ENCODE data around the gene PDE6A. TPM values are rescaled to one million over a fixed set of nuclear protein-coding genes. Genes with fewer than 3 reads are reported as not detected.

The PDE6A gene
- total RNA-seq, 2 experiments from 2014 or later = not detected

DNA sequence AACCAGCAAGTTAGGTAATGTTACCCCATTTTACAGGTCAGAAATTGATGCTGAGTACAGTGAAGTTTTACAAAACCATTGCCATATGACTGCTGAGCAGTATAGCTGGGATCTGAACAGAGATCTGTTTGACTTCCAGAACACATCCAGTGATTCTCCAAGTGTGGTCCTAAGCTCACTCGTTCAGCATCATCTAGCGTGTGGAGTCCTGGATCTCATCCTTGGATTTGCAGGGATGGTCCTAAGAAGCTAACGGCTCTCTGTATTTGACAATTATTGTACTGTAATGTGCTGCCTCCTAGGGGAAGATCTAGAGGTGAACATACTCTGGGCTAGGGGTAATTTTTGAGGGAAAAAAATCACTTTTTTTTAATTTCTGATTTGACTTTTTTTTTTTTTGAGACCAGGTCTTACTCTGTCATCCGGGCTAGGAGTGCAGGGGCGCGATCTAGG is 17.4 kb upstream of the PDE6A start:
- ChIA-PET CTCF (interaction anchor here (1.0 to 2.1 kb wide), 7 partner anchors 9 to 258 kb away, joined by 3 to 8 read pairs (median 7); no protein-coding TSS in a partner anchor), POLR2A (no interaction called here)
- peak overlapping the region; percentile 83 for H3K4me3 Mint-ChIP-seq
- H3K36me3 Mint-ChIP-seq (ENCODE audit: low read depth) = peaks cover 5% of the 10 kb centered on the region
- H3K27me3 Mint-ChIP-seq = no peaks in the 10 kb centered on the region
- H3K27ac Mint-ChIP-seq = no peak overlapping the region
- peaks cover 3% of the 10 kb centered on the region for H3K9me3 Mint-ChIP-seq
- no peak for DNase-seq
- H3K4me1 Mint-ChIP-seq = peaks cover 32% of the 10 kb centered on the region

DNA sequence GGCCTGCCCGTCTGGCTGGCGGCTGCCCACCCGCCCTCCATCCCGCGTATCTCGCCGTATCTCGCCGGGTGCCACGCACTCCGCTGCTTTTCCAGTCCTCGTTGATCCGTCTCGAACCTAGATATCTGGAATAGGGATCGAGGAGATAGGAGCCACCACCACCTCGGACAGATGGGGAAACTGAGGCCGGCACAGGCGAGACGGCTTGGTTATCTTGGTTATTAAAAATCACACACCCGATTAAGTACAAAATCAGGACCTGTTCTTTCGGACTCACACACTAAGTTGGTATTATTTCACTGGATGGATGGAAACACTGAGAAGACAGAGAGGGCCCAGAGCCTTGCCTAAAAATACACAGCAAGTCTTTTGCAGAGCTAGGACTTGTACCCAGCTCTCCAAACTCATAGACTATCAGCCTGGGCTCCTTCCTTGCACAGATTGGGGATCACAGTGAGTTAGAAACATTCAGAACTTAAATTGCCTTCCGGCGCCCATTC is 16.6 kb upstream of the PDE6A start:
- H3K27ac Mint-ChIP-seq = peak overlapping the region; percentile 28
- ChIA-PET CTCF (interaction anchor here (1.5 to 2.1 kb wide), 4 partner anchors 9 to 130 kb away, joined by 5 to 8 read pairs (median 8); no protein-coding TSS in a partner anchor), POLR2A (no interaction called here)
- H3K27me3 Mint-ChIP-seq = no peaks in the 10 kb centered on the region
- H3K4me3 Mint-ChIP-seq = peak overlapping the region; percentile 83
- DNase-seq = no peak
- peaks cover 32% of the 10 kb centered on the region for H3K4me1 Mint-ChIP-seq
- peaks cover 5% of the 10 kb centered on the region for H3K36me3 Mint-ChIP-seq (ENCODE audit: low read depth)
- peaks cover 3% of the 10 kb centered on the region for H3K9me3 Mint-ChIP-seq

DNA sequence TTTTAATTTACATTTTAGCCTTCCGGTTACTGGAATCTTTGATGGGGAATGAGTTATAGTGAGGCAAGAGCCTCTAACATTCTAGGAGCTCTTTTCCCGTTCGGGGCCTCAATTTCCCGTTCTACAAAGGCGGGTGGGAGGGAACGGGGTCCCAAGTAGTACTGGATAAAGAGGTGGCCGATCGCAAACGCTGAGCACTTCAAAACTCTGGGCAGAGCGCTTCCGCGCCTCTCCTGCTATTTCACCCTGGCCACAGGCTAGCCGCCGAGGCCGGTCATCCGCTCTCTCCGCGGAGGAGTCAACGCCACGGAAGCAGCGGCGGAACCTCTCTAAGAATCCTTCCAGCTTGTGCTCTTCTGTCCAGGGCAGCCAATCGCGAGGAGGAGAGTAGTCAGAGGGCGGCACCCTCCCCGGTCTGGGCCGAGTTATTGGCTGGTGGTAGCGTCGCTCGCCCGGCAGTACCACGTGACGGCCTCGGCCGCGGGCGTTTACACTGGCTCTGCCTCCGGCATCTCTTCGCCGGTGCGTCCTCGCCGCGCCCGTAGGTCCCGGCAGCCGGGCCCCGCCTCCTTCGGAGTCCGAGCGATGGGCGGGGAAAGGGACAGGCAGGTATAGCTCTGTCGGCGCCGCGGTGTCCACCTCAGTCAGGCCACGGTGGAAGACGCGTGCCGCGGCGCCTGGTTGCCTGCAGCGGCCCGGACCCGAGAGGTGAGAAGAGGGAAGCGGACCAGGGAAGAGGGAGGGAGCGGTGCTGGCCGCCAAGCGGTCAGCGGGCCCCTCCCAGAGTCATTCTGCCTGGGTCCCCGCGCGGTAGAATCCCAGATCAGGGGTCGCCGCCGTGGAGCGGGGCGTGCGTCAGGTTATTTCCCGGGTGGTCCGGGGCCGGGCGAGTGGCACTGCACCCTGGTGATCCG is 15.9 kb upstream of the PDE6A start, which contains the start of gene SLC26A2:
Gene SLC26A2, plus strand, starts transcription at position 487 of the 914 bp plus-strand sequence. CDS start 16,895 bp downstream, outside the sequence.
- Mint-ChIP-seq H3K4me1 (peaks cover 32% of the 10 kb centered on the region), H3K36me3 (ENCODE audit: low read depth) (peaks cover 5% of the 10 kb centered on the region), H3K4me3 (peak within 1 kb of the TSS; percentile 83), H3K27me3 (no peaks in the 10 kb centered on the region), H3K9me3 (peaks cover 3% of the 10 kb centered on the region), H3K27ac (peak within 1 kb of the TSS; percentile 96)
- DNase-seq = peak; percentile 96
- CTCF ChIA-PET = interaction anchor here (0.5 to 2.0 kb wide), 9 partner anchors 10 to 398 kb away, joined by 3 to 7 read pairs (median 3); no protein-coding TSS in a partner anchor
- POLR2A ChIA-PET = interaction anchor here (0.6 kb wide), 1 partner anchor 1121 kb away, joined by 4 read pairs; the partner anchor contains the start of gene TNIP1

DNA sequence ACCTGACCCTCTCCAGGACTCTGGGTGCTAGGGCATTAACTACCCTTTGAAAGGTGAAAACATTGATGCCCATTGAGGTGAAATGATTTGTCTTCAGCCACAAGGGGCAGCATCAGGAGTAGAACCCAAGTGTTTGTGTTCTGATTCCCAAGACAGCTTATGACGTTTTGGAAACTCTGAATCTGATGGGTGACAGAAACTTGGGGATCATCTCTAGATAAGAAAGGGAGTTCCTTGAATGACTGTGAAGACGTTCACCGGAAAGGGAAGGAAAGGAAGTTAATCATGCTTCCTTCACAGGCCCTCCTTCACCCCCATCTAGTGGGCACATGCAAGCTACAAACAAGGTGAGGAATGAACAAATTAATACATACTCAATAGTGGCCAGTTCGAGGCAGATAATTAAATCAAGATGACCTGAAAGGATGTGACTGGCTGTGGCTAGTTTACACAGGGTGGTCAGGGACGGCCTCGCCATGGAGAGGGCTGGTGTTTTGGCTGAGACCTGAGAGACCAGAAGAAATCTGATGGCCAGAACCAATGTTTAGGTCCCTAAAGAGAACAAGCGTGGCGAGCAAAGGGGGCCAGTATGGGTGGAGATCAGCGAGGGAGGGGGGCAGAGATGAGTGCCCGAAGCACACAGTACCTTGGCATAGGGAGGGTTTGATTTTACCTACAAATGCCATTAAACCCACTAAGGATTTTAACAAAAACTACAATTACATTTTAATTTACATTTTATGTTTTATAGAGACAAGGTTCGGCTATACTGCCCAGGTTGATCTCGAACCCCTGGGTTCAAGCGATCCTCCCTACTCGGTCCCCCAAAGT is 15.0 kb upstream of the PDE6A start:
- Mint-ChIP-seq H3K4me1 (peaks cover 32% of the 10 kb centered on the region), H3K36me3 (ENCODE audit: low read depth) (peaks cover 5% of the 10 kb centered on the region), H3K4me3 (peak overlapping the region; percentile 83), H3K27ac (peak overlapping the region; percentile 96), H3K27me3 (no peaks in the 10 kb centered on the region), H3K9me3 (peaks cover 3% of the 10 kb centered on the region)
- ChIA-PET CTCF (interaction anchor here (0.5 to 2.3 kb wide), 15 partner anchors 11 to 399 kb away, joined by 3 to 6 read pairs (median 3); no protein-coding TSS in a partner anchor), POLR2A (interaction anchor here (0.6 kb wide), 1 partner anchor 1122 kb away, joined by 4 read pairs; the partner anchor contains the start of gene TNIP1)
- peak; percentile 49 for DNase-seq

DNA sequence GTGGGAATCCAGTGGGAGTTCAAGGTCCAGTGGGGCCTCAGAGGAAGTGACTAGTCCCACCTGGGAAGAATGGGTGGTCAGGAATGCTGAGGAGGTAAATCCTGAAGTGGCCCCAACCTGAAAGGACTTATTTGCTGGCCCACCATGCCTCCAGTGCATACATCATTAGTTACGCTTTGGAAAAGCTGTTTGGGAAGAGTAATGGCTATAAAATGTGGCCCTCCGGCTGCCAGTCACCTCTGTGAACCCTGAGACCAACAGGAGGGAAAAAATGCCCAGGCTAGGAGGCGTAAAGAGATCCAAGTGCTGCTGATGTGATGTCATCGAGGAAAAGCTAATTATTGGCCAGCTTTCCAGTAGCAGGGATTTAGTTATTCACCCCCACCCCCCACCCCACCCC is 13.3 kb upstream of the PDE6A start:
- POLR2A ChIA-PET = no interaction called here
- peaks cover 5% of the 10 kb centered on the region for H3K36me3 Mint-ChIP-seq (ENCODE audit: low read depth)
- no peak overlapping the region for H3K4me3 Mint-ChIP-seq

DNA sequence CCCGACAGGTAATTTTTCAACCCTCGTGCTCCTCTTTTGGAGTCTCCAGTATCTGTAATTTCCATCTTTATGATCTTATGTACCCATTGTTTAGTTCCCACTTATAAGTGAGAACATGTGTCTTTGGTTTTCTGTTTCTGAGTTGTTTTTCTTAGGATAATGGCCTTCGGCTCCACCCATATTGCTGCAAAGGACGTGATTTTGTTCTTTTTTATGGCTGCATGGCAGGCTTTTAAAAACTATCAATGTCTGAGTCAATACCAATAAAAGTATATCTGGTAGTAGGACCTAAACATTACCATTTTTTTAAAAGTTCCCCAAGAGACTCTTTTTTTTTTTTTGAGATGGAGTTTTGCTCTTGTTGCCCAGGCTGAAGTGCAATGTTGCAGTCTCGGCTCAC is 12.1 kb upstream of the PDE6A start:
- H3K27me3 Mint-ChIP-seq = no peaks in the 10 kb centered on the region
- H3K4me3 Mint-ChIP-seq = no peak overlapping the region
- DNase-seq = no peak
- ChIA-PET POLR2A (no interaction called here), CTCF (no interaction called here)
- peaks cover 3% of the 10 kb centered on the region for H3K9me3 Mint-ChIP-seq
- H3K4me1 Mint-ChIP-seq = peaks cover 21% of the 10 kb centered on the region
- H3K36me3 Mint-ChIP-seq (ENCODE audit: low read depth) = no peaks in the 10 kb centered on the region
- no peak overlapping the region for H3K27ac Mint-ChIP-seq

More for the DNA sequence above, 13.3 kb upstream of the PDE6A start:
- Mint-ChIP-seq H3K4me1 (peaks cover 32% of the 10 kb centered on the region), H3K27ac (no peak overlapping the region), H3K9me3 (peaks cover 3% of the 10 kb centered on the region), H3K27me3 (no peaks in the 10 kb centered on the region)
- no peak for DNase-seq
- CTCF ChIA-PET = interaction anchor here (0.9 to 2.3 kb wide), 4 partner anchors 18 to 105 kb away, joined by 3 to 5 read pairs (median 4); no protein-coding TSS in a partner anchor

DNA sequence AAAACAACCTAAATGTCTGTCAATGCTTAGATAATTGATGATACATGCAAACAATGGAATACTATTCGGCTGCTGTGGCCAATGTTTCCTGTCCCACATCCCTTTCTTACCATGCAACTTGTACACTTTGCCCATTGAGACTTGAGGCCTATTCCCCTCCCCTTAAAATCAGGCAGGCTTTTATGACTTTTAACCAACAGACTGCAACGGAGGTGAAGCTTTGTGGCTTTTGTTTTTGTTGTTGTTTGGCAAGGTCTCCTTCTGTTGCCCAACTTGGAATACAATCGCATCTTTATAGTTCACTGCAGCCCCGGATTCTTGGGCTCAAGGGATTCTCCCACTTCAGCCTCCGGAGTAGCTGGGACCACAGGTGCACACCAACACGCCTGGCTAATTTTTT is 10.2 kb upstream of the PDE6A start:
- Mint-ChIP-seq H3K27ac (no peak overlapping the region), H3K4me1 (peaks cover 6% of the 10 kb centered on the region), H3K36me3 (ENCODE audit: low read depth) (no peaks in the 10 kb centered on the region), H3K9me3 (peaks cover 3% of the 10 kb centered on the region), H3K4me3 (no peak overlapping the region), H3K27me3 (no peaks in the 10 kb centered on the region)
- DNase-seq = no peak
- ChIA-PET CTCF (interaction anchor here (0.6 to 1.9 kb wide), 3 partner anchors 121 to 648 kb away, joined by 3 to 5 read pairs (median 4); no protein-coding TSS in a partner anchor), POLR2A (no interaction called here)

DNA sequence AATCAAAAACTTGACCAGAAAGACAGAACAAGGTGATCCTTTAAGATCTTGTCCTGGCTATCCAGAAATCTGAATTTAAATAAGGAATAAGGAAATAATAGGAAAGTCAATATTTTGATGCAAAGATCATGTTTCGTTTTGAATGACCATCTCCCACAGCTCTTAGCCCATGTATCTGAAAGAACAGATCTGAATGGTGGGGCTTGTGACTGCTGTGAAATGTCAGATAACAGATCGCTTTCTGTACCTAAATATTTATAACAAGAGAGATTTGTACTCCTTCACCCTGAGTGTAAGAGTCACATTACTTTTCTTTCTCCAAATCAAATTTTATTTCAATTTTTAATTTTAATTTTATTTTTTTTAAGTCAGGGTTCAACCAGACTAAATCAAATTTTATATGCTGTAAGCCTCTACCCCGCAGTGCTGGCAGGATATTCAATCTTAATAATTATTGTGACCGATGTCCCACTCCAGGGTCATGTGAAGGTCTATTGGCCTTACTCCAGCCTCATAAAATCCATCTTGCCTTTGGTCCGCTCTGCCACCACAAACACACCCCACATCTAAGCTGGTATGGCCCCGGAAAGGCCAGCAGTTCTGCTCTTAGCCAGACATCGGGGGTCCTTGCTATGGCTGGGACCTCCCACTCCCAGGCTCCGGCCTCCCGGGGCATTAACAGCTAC is 9.0 kb upstream of the PDE6A start:
- no peak overlapping the region for H3K4me3 Mint-ChIP-seq
- no peaks in the 10 kb centered on the region for H3K36me3 Mint-ChIP-seq (ENCODE audit: low read depth)
- POLR2A ChIA-PET = no interaction called here

DNA sequence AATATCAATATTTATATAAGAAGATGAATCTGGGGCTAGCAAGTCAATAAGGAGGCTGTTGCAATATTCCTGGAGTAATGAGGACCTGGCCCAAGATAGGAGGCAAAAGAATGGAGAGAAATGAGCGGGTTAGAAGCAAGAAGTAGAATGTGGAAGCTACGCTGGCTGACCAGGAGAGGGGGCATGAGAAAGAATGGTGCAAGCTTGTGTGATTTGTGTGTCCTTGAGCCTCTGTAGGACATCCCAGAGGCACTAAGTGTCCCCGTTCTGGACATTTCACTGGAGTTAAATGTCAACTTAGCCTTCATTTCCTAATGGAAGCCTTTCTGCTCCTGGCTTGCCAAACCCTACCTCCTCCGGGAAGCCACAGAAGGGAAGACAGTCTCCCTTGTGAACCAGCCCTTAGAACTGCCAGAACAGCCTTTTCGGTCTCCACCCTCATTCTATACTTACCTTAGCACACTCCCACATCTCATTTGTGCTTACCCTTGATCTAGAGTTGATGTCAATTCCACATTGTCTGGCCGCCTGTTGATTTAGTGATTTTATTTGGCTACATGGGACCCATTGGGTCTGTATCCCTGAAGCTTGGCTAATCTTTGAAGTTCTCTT is 6.7 kb upstream of the PDE6A start:
- H3K9me3 Mint-ChIP-seq = no peaks in the 10 kb centered on the region
- H3K27me3 Mint-ChIP-seq = peaks cover 4% of the 10 kb centered on the region
- ChIA-PET POLR2A (no interaction called here), CTCF (interaction anchor here (0.9 to 1.7 kb wide), 3 partner anchors 11 to 295 kb away, joined by 3 to 7 read pairs (median 3); no protein-coding TSS in a partner anchor)
- no peak for DNase-seq
- H3K4me3 Mint-ChIP-seq = no peak overlapping the region
- no peaks in the 10 kb centered on the region for H3K36me3 Mint-ChIP-seq (ENCODE audit: low read depth)
- no peaks in the 10 kb centered on the region for H3K4me1 Mint-ChIP-seq
- H3K27ac Mint-ChIP-seq = no peak overlapping the region

More for the DNA sequence above, 9.0 kb upstream of the PDE6A start:
- H3K4me1 Mint-ChIP-seq = no peaks in the 10 kb centered on the region
- H3K27me3 Mint-ChIP-seq = peaks cover 1% of the 10 kb centered on the region
- DNase-seq = no peak
- CTCF ChIA-PET = no interaction called here
- no peaks in the 10 kb centered on the region for H3K9me3 Mint-ChIP-seq
- no peak overlapping the region for H3K27ac Mint-ChIP-seq

DNA sequence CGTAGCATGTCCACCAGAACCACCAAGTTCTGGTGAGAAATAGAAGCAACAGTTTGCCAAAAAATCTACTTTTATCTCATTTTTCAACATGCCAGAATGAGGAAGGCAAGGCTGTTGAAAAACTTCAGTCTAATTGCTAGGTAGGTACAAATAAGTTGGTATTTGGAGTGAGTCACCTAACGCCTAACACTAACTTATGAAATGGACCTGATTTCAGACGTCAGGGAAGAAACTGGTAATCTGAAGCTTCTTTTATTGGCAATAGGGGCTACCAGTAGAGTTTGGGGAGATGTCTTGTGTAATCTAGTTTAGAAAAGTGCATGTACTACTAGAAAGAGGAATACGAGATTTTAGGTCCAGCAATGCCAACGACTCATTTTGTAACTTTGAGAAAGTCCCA is 4.4 kb upstream of the PDE6A start:
- no peaks in the 10 kb centered on the region for H3K4me1 Mint-ChIP-seq
- no peak for DNase-seq
- no peak overlapping the region for H3K27ac Mint-ChIP-seq
- ChIA-PET POLR2A (no interaction called here), CTCF (interaction anchor here (1.0 to 1.2 kb wide), 2 partner anchors 10 to 11 kb away, joined by 3 read pairs; no protein-coding TSS in a partner anchor)
- H3K36me3 Mint-ChIP-seq (ENCODE audit: low read depth) = no peaks in the 10 kb centered on the region
- no peak overlapping the region for H3K4me3 Mint-ChIP-seq
- H3K27me3 Mint-ChIP-seq = peaks cover 4% of the 10 kb centered on the region
- H3K9me3 Mint-ChIP-seq = no peaks in the 10 kb centered on the region

DNA sequence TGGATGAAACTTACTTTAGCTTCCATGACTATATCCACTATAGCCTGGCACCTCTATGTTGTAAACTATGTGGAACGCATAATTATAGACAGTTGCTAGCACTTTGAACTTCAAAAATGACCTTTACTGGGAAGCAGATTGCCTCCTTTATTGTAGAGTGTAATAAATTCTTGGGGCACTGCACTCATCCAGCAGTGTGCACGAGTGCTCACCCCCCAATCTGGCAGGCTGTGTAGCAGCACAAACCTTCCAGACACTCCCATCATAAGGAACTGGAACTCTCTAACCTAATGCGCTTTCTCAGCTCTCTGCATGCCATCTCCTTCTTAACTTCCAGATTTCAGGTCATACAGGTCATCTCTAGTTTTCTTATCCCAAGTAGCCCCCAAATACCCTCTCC is 1.5 kb upstream of the PDE6A start:
- Mint-ChIP-seq H3K4me1 (no peaks in the 10 kb centered on the region), H3K27ac (no peak overlapping the region), H3K27me3 (peaks cover 4% of the 10 kb centered on the region), H3K4me3 (no peak overlapping the region), H3K36me3 (ENCODE audit: low read depth) (no peaks in the 10 kb centered on the region), H3K9me3 (no peaks in the 10 kb centered on the region)
- ChIA-PET POLR2A (no interaction called here), CTCF (no interaction called here)
- no peak for DNase-seq
